ENCODE results near the gene SMIM32. TPM values are rescaled to one million over a fixed set of nuclear protein-coding genes. Genes with fewer than 3 reads are reported as not detected.
A peak's percentile ranks its signal among the peaks of the same experiment; 100 is the strongest.

The SMIM32 gene
- total and polyA plus RNA-seq, 4 donors = 0.49 to 1.4 TPM; not detected in 2

GRCh38 chr5:136212252-136212721, 19.3 kb upstream of the SMIM32 start:
- intact Hi-C loops (cut with DNase I) = loop anchor here (2.0 to 10.0 kb wide), 3 partner anchors 270 to 647 kb away; no protein-coding TSS in a partner anchor
- H3K4me3 ChIP-seq (ENCODE audit: low read length in 2 of 2) = no peak overlapping the region
- ATAC-seq (ENCODE audit: low FRiP score) = no peak
- no peaks in the 10 kb centered on the region for H3K9me3 ChIP-seq (ENCODE audit: control insufficient read depth, low read length)
- no peak overlapping the region for H3K27ac ChIP-seq (ENCODE audit: low read depth in 1 of 2, low read length in 2 of 2)
- H3K27me3 ChIP-seq (ENCODE audit: control insufficient read depth in 1 of 2, insufficient read depth in 2 of 2, low read length in 1 of 2) = no peaks in the 10 kb centered on the region
- no peaks in the 10 kb centered on the region for H3K4me1 ChIP-seq (ENCODE audit: control insufficient read depth in 1 of 2, insufficient read depth in 2 of 2, low read length in 2 of 2)
- WGBS, 2 donors = 54 to 56% methylated on average over 10 of the region's 10 CpGs
- no peaks in the 10 kb centered on the region for H3K36me3 ChIP-seq (ENCODE audit: control insufficient read depth in 1 of 2, insufficient read depth in 2 of 2, low read length in 1 of 2)
- DNase-seq = peak; percentile 63 to 86

- H3K4me3 ChIP-seq (ENCODE audit: low read length in 2 of 2) = no peak overlapping the region
- H3K36me3 ChIP-seq (ENCODE audit: control insufficient read depth in 1 of 2, insufficient read depth in 2 of 2, low read length in 1 of 2) = no peaks in the 10 kb centered on the region
- WGBS, 2 donors = 75 to 76% methylated on average over 10 of the region's 10 CpGs
- no peak overlapping the region for H3K27ac ChIP-seq (ENCODE audit: low read depth in 1 of 2, low read length in 2 of 2)
- no peaks in the 10 kb centered on the region for H3K9me3 ChIP-seq (ENCODE audit: control insufficient read depth, low read length)
- ATAC-seq (ENCODE audit: low FRiP score) = no peak
- H3K4me1 ChIP-seq (ENCODE audit: control insufficient read depth in 1 of 2, insufficient read depth in 2 of 2, low read length in 2 of 2) = no peaks in the 10 kb centered on the region
- intact Hi-C loops (cut with DNase I) = loop anchor here (2.0 to 10.0 kb wide), 4 partner anchors 269 to 647 kb away; no protein-coding TSS in a partner anchor
- no peaks in the 10 kb centered on the region for H3K27me3 ChIP-seq (ENCODE audit: control insufficient read depth in 1 of 2, insufficient read depth in 2 of 2, low read length in 1 of 2)
- no peak for DNase-seq
Measured at GRCh38 chr5:136211282-136212040, 18.5 kb upstream of the SMIM32 start.

- intact Hi-C loops (cut with DNase I) = loop anchor here (2.0 to 10.0 kb wide), 3 partner anchors 268 to 645 kb away; no protein-coding TSS in a partner anchor
- DNase-seq (no peak), ATAC-seq (ENCODE audit: low FRiP score) (no peak)
- Histone ChIP-seq H3K36me3 (ENCODE audit: control insufficient read depth in 1 of 2, insufficient read depth in 2 of 2, low read length in 1 of 2) (no peaks in the 10 kb centered on the region), H3K27ac (ENCODE audit: low read depth in 1 of 2, low read length in 2 of 2) (no peak overlapping the region), H3K4me1 (ENCODE audit: control insufficient read depth in 1 of 2, insufficient read depth in 2 of 2, low read length in 2 of 2) (no peaks in the 10 kb centered on the region), H3K4me3 (ENCODE audit: low read length in 2 of 2) (no peak overlapping the region), H3K27me3 (ENCODE audit: control insufficient read depth in 1 of 2, insufficient read depth in 2 of 2, low read length in 1 of 2) (no peaks in the 10 kb centered on the region), H3K9me3 (ENCODE audit: control insufficient read depth, low read length) (no peaks in the 10 kb centered on the region)
- 74 to 84% methylated on average over 4 of the region's 4 CpGs for WGBS, 2 donors
Measured at GRCh38 chr5:136210259-136210658, 17.3 kb upstream of the SMIM32 start.

DNA sequence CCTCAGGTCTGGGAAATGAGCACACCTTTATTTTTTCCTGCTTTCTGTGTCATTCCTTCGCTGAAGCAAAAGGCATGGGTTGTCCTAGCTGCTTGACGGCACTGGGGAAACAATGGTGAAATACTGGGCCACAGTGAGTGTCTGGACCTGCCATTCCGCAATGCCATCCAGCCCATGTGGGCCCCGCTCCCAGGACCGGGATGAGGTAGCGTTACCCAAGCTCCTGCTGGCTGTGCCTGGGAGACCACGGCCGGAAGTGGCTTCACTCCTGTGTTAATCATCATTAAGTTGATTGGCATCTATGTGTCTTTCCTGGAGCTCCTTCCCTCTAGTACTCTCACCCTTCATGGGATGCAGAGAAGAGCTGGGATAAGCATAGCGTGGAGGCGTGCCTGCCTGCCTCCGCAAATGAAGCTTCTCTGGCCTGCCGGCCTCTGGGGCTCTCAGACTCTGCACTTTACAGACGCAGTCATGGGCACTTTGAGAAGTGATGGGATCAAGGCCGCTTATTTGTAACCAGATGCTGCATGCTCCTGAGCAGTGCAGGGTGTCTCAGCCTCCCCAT, 16.5 kb upstream of the SMIM32 start:
- DNase-seq (no peak), ATAC-seq (ENCODE audit: low FRiP score) (no peak)
- no peaks in the 10 kb centered on the region for H3K4me1 ChIP-seq (ENCODE audit: control insufficient read depth in 1 of 2, insufficient read depth in 2 of 2, low read length in 2 of 2)
- H3K27ac ChIP-seq (ENCODE audit: low read depth in 1 of 2, low read length in 2 of 2) = no peak overlapping the region
- no peaks in the 10 kb centered on the region for H3K9me3 ChIP-seq (ENCODE audit: control insufficient read depth, low read length)
- H3K36me3 ChIP-seq (ENCODE audit: control insufficient read depth in 1 of 2, insufficient read depth in 2 of 2, low read length in 1 of 2) = no peaks in the 10 kb centered on the region
- no peaks in the 10 kb centered on the region for H3K27me3 ChIP-seq (ENCODE audit: control insufficient read depth in 1 of 2, insufficient read depth in 2 of 2, low read length in 1 of 2)
- 95 to 96% methylated on average over 14 of the region's 14 CpGs for WGBS, 2 donors
- no peak overlapping the region for H3K4me3 ChIP-seq (ENCODE audit: low read length in 2 of 2)
- intact Hi-C loops (cut with DNase I) = no loop called here

- ATAC-seq (ENCODE audit: low FRiP score) = no peak
- H3K27me3 ChIP-seq (ENCODE audit: control insufficient read depth in 1 of 2, insufficient read depth in 2 of 2, low read length in 1 of 2) = no peaks in the 10 kb centered on the region
- intact Hi-C loops (cut with DNase I) = no loop called here
- no peaks in the 10 kb centered on the region for H3K36me3 ChIP-seq (ENCODE audit: control insufficient read depth in 1 of 2, insufficient read depth in 2 of 2, low read length in 1 of 2)
- H3K27ac ChIP-seq (ENCODE audit: low read depth in 1 of 2, low read length in 2 of 2) = no peak overlapping the region
- no peaks in the 10 kb centered on the region for H3K9me3 ChIP-seq (ENCODE audit: control insufficient read depth, low read length)
- 75 to 88% methylated on average over 3 of the region's 3 CpGs for WGBS, 2 donors
- no peaks in the 10 kb centered on the region for H3K4me1 ChIP-seq (ENCODE audit: control insufficient read depth in 1 of 2, insufficient read depth in 2 of 2, low read length in 2 of 2)
- no peak overlapping the region for H3K4me3 ChIP-seq (ENCODE audit: low read length in 2 of 2)
- no peak for DNase-seq
Measured at GRCh38 chr5:136208916-136209315, 16.0 kb upstream of the SMIM32 start.

DNA sequence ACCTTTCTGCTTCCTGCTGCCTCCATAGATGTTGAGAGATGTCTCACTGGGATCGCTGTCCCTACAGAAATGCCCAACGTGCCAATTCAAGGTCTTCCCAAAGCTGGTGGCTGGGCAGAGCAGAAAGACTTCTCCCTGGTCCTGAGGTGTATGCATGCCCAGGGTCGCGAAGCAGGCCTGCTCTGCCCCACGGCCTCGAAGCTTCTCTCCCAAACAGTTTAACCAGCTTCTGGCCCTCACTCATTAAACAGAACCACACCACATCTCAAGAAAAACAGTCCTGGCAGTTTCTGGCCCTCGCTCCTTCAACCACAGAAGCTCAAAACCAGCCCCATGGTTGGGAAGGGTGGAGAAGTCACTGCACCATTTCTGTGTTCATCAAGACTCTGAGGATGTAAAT, 14.7 kb upstream of the SMIM32 start:
- H3K27me3 ChIP-seq (ENCODE audit: control insufficient read depth in 1 of 2, insufficient read depth in 2 of 2, low read length in 1 of 2) = no peaks in the 10 kb centered on the region
- DNase-seq (no peak), ATAC-seq (ENCODE audit: low FRiP score) (no peak)
- H3K36me3 ChIP-seq (ENCODE audit: control insufficient read depth in 1 of 2, insufficient read depth in 2 of 2, low read length in 1 of 2) = no peaks in the 10 kb centered on the region
- H3K27ac ChIP-seq (ENCODE audit: low read depth in 1 of 2, low read length in 2 of 2) = no peak overlapping the region
- no peak overlapping the region for H3K4me3 ChIP-seq (ENCODE audit: low read length in 2 of 2)
- WGBS, 2 donors = 89 to 97% methylated on average over 7 of the region's 7 CpGs
- intact Hi-C loops (cut with DNase I) = no loop called here
- H3K9me3 ChIP-seq (ENCODE audit: control insufficient read depth, low read length) = no peaks in the 10 kb centered on the region
- no peaks in the 10 kb centered on the region for H3K4me1 ChIP-seq (ENCODE audit: control insufficient read depth in 1 of 2, insufficient read depth in 2 of 2, low read length in 2 of 2)

GRCh38 chr5:136206361-136206760, 13.4 kb upstream of the SMIM32 start:
- ATAC-seq (ENCODE audit: low FRiP score) (no peak), DNase-seq (no peak)
- intact Hi-C loops (cut with DNase I) = no loop called here

DNA sequence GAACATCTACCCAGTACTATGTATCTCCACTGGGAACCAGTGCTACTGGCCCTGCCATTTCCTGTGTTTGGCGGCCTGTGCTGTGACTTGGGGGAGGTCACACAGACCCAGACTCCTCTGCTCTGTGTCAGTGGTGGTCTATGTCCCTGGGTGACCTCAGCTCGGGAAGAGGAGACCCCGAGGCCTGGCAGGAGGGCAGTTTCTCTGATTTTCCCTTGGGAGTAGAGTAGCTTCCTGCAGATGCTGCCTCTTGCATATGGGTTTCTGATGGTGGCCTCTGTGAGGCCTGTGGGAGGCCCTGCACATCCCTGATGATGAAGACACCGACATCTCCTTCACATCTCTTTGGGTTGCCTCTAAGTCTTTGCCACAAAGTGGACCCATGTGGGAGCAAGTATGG, 13.0 kb upstream of the SMIM32 start:
- WGBS, 2 donors = 77 to 90% methylated on average over 4 of the region's 4 CpGs
- DNase-seq = no peak
- no peaks in the 10 kb centered on the region for H3K9me3 ChIP-seq (ENCODE audit: control insufficient read depth, low read length)

More at GRCh38 chr5:136206361-136206760, 13.4 kb upstream of the SMIM32 start:
- no peaks in the 10 kb centered on the region for H3K4me1 ChIP-seq (ENCODE audit: control insufficient read depth in 1 of 2, insufficient read depth in 2 of 2, low read length in 2 of 2)
- 82 to 84% methylated on average over 5 of the region's 5 CpGs for WGBS, 2 donors
- no peaks in the 10 kb centered on the region for H3K27me3 ChIP-seq (ENCODE audit: control insufficient read depth in 1 of 2, insufficient read depth in 2 of 2, low read length in 1 of 2)
- no peak overlapping the region for H3K4me3 ChIP-seq (ENCODE audit: low read length in 2 of 2)
- H3K9me3 ChIP-seq (ENCODE audit: control insufficient read depth, low read length) = no peaks in the 10 kb centered on the region
- no peak overlapping the region for H3K27ac ChIP-seq (ENCODE audit: low read depth in 1 of 2, low read length in 2 of 2)
- no peaks in the 10 kb centered on the region for H3K36me3 ChIP-seq (ENCODE audit: control insufficient read depth in 1 of 2, insufficient read depth in 2 of 2, low read length in 1 of 2)

More for the DNA sequence above, 13.0 kb upstream of the SMIM32 start:
- Histone ChIP-seq H3K27me3 (ENCODE audit: control insufficient read depth in 1 of 2, insufficient read depth in 2 of 2, low read length in 1 of 2) (no peaks in the 10 kb centered on the region), H3K4me3 (ENCODE audit: low read length in 2 of 2) (no peak overlapping the region), H3K36me3 (ENCODE audit: control insufficient read depth in 1 of 2, insufficient read depth in 2 of 2, low read length in 1 of 2) (no peaks in the 10 kb centered on the region), H3K4me1 (ENCODE audit: control insufficient read depth in 1 of 2, insufficient read depth in 2 of 2, low read length in 2 of 2) (no peaks in the 10 kb centered on the region), H3K27ac (ENCODE audit: low read depth in 1 of 2, low read length in 2 of 2) (no peak overlapping the region)
- intact Hi-C loops (cut with DNase I) = no loop called here
- ATAC-seq (ENCODE audit: low FRiP score) = no peak
